Measurements from ENCODE around the gene TOMM20.

Gene TOMM20

GRCh38 chr1:235133086-235133485 is 4.4 kb upstream of the TOMM20 start:
- no peak for DNase-seq

GRCh38 chr1:235131961-235132360 is 3.3 kb upstream of the TOMM20 start:
- no peak for DNase-seq

GRCh38 chr1:235130766-235131270 is 2.2 kb upstream of the TOMM20 start:
- DNase-seq, result no peak

GRCh38 chr1:235129774-235130570 is 1.3 kb upstream of the TOMM20 start:
- DNase-seq, result no peak

GRCh38 chr1:235127732-235128455 is 743 bp downstream of the TOMM20 start:
- no peak for DNase-seq

- DNase-seq, result no peak
Observed at GRCh38 chr1:235127203-235127602, 1.4 kb downstream of the TOMM20 start.

- DNase-seq, result no peak
Observed at GRCh38 chr1:235124665-235125064, 4.0 kb downstream of the TOMM20 start.

- DNase-seq, result no peak
Observed at GRCh38 chr1:235124111-235124510, 4.5 kb downstream of the TOMM20 start.

- DNase-seq, result no peak
Observed at GRCh38 chr1:235122348-235122747, 6.3 kb downstream of the TOMM20 start.

GRCh38 chr1:235113183-235113917 is 15.3 kb downstream of the TOMM20 start:
- DNase-seq, result no peak

- no peak for DNase-seq
Observed at GRCh38 chr1:235112297-235113182, 16.1 kb downstream of the TOMM20 start.

GRCh38 chr1:235111107-235111506 is 17.5 kb downstream of the TOMM20 start:
- no peak for DNase-seq

- no peak for DNase-seq
Observed at GRCh38 chr1:235108876-235109275, 19.8 kb downstream of the TOMM20 start.

GRCh38 chr1:235108185-235108593 is 20.4 kb downstream of the TOMM20 start:
- DNase-seq, result no peak

- DNase-seq, result no peak
Observed at GRCh38 chr1:235107368-235108184, 21.1 kb downstream of the TOMM20 start.

GRCh38 chr1:235106457-235106856 is 22.2 kb downstream of the TOMM20 start:
- no peak for DNase-seq

- no peak for DNase-seq
Observed at GRCh38 chr1:235105051-235106043, 23.3 kb downstream of the TOMM20 start.

GRCh38 chr1:235102993-235103411 is 25.6 kb downstream of the TOMM20 start:
- no peak for DNase-seq

GRCh38 chr1:235102259-235102582 is 26.4 kb downstream of the TOMM20 start:
- no peak for DNase-seq

- DNase-seq, result no peak
Observed at GRCh38 chr1:235101558-235102258, 26.9 kb downstream of the TOMM20 start.

Data from activated CD4-positive, alpha-beta T cell treated with anti-CD3 and anti-CD28 coated beads, Interleukin-2, amount 50 U/mL, for 1 hour (primary cell).